ENCODE data around the gene LIN28B.
"Not testable (repeated sequence)": the region's sequence is repeated elsewhere in the genome, so short reads cannot be mapped to it uniquely, and the experiment has no call there.

Gene LIN28B

DNA sequence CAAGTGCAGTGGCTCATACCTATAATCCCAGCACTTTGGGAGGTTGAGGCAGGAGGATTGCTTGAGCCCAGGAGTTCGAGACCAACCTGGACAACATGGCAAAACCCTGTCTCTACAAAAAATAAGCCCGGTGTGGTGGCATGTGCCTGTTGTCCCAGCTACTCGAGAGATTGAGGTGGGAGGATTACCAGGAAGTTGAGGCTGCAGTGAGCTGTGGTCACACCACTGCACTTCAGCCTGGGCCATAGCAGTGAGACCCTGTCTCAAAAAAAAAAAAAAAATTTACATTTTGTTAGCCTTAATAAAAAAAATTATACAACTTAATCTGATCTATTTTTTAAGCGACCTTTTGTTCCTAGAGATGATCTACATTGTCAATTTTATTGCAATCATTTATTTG lies 56.6 kb downstream of the LIN28B start:
- DNase-seq (ENCODE audit: low read depth in 2 of 2): not testable (repeated sequence)

DNA sequence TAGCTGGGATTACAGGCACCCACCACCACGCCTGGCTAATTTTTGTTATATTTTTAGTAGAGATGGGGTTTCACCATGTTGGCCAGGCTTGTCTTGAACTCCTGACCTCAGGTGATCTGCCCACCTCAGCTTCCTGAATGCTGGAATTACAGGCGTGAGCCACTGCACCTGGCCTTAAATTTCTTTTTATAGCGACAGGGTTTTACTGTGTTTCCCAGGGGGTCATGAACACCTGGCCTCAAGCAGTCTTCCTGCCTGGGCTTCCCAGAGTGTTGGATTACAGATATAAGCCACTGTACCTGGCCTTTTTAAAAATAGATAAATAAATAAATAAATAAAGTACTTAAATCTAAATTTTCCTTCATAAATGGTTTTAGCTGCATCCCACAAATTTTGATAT lies 57.5 kb downstream of the LIN28B start:
- no peak for DNase-seq (ENCODE audit: low read depth in 2 of 2)

DNA sequence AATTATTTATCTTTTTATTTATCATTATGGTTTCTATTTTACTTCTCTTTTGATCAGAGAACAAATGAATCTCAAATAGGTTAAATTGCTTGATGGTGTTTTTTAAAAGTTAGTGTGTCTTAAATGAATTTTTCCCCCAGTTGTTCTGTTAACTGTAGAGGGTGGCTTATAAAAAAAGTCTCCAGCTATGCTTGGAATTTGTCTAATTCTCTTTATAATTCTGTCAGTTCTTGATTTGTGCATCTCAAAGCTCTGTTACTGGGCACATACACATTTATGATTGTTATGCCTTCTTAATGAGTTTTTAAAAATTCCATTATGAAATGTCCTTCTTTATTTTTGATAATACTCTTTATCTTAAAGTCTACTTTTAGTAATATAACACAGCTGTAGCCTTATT lies 58.0 kb downstream of the LIN28B start:
- DNase-seq (ENCODE audit: low read depth in 2 of 2): no peak

DNA sequence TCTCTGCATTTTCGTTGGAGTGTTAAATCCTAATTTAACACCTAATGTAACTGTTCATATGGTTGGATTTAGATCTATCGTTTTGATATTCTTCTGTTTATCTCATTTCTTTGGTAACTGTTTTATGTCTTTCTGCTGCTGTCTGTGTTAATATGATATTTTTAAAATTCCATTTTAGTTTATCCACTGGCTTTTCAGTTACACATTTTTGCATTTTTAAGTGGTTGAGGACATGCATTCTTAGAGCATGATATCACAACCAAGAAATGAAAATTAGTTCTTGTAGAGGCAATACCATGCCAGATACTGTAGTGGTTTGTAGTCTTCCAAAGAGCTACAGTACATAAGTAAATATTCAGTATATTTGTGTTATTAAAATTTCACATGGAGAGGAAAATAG lies 58.6 kb downstream of the LIN28B start:
- no peak for DNase-seq (ENCODE audit: low read depth in 2 of 2)

DNA sequence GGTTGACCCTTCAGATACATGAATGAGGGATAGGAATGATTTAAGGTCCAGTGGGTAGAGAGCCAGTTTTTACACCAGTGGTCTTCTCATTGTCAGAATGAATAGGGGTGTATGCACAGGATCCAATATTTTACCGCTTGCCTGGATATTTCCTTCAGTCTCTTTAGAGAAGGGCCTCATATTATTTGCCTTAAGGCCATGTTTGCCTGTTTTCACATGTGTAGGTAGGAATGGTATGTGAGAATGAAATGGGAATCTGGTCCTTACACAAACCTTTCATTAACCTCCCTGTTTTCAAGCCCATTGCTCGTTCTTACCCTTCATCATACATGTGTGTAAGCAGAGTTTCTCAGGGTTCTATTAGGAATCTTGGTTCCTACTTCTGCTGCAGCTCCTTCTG lies 62.4 kb downstream of the LIN28B start:
- no peak for DNase-seq (ENCODE audit: low read depth in 2 of 2)

DNA sequence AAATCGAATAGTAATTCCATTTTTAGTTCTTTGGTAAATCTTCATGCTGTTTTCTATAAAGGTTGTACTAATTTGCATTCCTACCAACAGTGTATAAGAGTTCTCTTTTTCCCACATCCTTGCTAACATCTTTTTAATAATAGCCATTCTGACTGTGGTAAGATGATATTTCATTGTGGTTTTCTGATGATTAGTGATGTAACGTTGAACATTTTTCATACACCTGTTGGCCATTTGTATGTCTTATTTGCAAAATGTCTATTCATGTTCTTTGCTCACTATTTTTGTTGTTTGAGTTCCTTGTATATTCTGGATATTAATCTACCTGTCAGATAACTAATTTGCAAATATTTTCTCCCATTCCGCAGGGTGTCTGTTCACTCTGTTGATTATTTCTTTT lies 64.5 kb downstream of the LIN28B start:
- no peak for DNase-seq (ENCODE audit: low read depth in 2 of 2)

DNA sequence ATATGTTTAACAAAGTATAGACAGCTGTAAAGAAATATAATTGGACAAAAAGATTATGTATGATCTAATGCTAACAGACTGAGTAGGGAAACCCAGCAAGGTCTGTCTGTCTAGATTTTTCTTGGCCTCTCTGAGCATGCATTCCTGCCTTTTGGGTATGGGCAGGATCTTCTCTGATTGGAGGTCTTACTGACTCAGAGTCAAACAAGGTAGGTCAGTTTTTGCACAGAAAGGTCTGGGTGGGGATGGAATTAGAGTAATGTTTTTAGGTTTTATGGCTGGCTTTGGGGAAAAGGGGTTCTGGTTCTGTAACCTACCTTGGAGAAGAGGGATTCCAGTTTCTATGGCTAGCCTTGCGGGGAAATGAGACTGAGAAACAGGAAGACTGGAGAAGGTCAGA lies 65.5 kb downstream of the LIN28B start:
- DNase-seq (ENCODE audit: low read depth in 2 of 2): no peak

DNA sequence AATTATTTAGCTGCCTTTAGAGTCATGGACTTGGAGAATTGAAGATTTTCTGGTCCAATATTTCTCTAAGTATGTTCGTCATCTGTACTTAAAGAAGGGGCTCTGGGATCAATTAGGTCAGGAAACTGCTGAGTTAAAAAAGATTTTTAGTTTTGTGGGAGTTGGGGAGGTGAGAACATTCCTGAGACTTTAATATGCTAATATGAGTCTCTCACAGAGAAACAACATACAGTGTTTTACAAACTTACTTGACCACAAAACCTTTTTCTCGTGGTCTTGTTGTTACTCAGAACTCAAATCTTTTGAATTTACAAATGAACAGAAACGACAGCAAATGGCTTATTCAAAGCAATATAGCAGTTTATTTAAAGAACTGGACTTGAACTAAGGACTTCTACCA lies 67.9 kb downstream of the LIN28B start:
- DNase-seq (ENCODE audit: low read depth in 2 of 2): no peak

DNA sequence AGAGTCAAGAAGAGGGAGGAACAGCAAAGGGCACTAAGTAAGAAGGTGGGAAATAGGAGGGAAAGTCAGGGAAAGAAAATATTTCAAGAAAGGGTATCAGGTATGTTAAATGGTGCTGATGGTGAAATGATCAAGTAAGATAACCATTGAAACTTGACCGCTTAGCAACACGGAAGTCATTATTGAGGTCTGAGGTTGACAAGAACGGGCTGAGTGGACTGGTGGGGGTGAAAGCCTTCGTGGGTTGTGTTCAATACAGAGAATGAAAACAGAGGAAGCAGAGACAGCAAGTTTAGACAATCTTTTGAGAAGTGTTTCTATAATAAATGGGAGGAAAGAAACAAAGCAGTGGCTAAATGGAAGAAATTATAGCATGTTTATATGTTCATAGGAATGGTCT lies 72.0 kb downstream of the LIN28B start:
- no peak for DNase-seq (ENCODE audit: low read depth in 2 of 2)

DNA sequence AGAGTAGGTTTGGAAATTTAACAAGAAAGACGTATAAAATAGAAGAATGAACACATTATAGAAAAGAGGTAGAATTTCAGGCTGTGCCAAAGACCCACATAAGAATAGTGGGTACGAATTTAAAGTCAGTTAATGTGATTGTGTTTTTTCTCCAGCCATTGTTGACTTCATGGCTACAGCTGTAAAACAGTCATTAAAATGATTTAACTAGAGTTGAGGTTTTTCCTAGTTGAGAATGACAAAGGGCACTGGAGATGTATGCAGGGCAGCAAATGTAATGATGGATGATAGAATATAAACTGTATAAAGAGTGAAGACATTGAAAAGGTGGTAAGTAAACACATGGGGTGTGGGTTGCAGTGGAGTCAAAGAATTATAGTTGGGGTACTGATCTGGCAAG lies 72.7 kb downstream of the LIN28B start:
- DNase-seq (ENCODE audit: low read depth in 2 of 2): no peak

DNA sequence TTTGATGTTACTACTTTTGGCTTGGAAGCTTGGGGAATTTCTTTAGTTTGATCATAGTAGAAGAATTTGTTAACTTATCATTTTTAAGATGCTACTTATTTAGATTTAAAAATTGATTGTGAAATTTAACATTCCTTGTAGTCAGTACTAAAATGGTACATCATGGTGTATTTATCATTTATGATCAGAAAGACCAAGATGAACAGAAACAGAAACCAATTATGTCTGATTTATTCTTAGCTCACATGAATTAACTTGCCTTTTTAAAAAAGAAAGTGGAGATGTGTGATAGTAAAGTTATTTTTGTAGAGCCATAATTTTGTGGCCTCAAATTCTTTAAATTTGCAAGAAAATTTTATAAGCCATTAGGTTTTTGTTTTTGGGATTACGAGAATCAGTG lies 77.6 kb downstream of the LIN28B start:
- no peak for DNase-seq (ENCODE audit: low read depth in 2 of 2)

DNA sequence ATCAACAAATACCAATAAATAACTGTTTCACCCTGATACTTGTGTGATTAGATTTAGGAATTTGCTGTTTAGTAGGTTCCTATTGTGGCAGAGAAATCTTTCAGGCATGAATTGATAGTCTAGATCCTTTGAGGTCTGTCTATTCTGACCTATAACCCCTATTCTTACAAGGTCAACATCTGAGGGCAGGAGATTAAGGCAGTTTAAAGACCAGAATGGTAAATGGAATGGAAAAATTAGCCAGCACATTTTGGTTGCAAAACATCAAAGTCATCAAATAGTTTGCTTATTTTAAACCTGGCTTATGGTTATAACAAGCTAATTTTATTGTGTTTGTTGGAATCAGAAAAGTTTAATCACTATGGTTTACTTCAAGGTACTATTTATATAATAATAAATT lies 78.4 kb downstream of the LIN28B start:
- no peak for DNase-seq (ENCODE audit: low read depth in 2 of 2)

DNA sequence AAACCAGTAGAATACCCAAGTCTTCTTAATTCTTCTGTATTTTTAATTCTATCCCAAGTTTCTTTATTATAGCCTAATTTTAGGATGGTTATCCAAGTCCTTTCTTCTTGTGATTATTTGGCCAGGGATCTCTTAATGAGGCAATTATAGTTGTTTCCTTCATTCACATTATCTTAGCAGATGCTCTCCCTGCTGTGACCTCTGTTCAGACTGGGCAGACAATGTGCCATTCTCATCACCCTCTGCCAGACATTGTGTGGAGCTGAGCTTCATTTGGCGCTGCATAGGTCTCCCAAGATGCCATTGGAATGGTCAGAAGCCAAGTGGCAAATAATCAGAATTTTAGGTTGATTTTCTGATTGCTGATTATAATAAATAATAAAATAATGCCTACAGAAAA lies 79.4 kb downstream of the LIN28B start:
- no peak for DNase-seq (ENCODE audit: low read depth in 2 of 2)

DNA sequence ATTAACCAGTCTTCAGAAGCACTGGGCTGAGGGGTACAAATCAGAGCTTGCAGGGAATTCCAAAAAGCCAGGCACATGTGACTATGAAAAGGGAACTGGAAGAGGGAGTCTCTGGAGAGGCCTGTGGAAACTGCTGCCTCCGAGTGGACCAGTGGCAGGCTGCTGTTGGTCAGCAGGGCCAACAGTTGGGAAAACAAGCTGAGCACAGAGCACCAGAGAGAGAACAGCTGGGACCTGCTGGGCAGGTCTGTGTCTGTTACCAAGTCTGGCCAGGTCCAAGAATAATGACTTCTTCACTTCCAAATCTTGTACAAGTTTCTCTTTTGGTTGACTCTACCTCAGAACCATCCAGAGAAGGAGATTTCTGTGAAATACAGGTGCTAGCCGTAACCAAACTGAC lies 81.4 kb downstream of the LIN28B start:
- no peak for DNase-seq (ENCODE audit: low read depth in 2 of 2)

DNA sequence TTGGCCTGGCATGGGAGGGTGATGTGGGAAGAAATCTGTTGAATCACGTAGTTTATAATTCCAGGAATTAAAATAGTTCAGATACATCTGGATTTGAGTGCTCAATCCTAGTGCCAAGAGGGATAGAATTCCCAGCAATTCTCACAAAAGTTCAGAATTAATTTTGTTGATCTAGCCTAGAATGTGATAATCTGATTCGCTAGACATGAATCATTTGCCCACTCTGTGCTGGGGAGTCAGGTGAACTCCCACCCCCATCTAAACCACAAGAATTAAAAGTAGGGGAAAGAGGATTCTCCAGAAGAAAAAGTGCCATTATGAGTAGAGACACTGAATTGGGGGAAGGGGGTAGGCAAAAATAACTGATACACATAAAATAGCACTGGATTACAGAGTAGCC lies 85.0 kb downstream of the LIN28B start:
- no peak for DNase-seq (ENCODE audit: low read depth in 2 of 2)

DNA sequence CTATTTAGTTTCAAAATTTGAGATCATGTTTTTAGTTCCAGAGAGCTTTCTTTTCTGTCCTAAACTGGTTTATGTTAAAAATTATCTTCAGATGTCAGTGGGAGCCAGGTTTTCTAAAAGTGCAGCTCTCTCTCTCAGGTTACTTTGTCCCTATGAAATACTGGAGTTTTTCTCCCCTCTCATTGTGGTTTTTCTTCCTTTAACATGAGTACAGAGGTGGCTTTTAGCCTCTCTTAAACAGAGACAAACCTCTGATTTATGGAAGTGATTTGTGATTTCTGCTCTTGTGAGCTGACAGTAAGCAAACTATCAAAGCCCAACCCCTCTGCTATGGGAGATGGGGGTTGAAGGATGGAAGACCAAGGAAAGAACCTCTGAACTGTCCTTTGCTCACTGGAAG lies 85.7 kb downstream of the LIN28B start:
- no peak for DNase-seq (ENCODE audit: low read depth in 2 of 2)

DNA sequence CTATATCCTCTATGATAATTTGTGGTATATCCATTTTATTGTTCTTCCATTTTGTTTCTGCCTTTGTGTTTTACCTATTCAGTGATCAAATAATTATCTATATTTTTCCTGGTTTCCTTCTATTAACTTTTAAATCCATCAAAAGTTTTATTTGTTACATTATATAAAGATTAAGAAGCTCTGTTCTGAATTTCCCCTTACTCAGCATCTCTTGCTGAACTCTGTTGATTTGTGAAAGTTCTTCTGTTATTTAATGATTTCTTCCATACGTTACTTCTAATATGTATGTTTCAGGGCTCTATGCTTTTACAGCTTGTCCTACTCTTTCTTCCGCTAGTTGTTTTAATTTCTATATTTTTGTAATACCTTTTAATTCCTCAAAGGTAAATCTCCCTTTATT lies 87.1 kb downstream of the LIN28B start:
- no peak for DNase-seq (ENCODE audit: low read depth in 2 of 2)

DNA sequence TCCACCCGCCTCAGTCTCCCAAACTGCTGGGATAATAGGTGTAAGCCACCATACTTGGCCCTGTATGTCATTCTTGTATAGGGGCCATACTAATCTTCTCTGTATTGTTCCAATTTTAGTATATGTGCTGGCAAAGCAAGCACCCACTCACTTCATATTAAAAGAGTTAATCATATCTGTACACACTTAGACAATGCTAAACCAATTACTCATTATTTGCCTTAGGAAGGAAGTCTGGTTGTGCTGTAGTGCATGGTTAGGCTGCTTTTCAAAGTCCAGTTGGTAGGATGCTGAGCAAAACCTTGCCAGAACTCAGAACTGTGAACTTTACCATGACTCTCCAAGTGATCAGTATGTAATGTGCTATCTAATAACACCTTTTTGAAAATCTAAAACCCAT lies 88.6 kb downstream of the LIN28B start:
- no peak for DNase-seq (ENCODE audit: low read depth in 2 of 2)

DNA sequence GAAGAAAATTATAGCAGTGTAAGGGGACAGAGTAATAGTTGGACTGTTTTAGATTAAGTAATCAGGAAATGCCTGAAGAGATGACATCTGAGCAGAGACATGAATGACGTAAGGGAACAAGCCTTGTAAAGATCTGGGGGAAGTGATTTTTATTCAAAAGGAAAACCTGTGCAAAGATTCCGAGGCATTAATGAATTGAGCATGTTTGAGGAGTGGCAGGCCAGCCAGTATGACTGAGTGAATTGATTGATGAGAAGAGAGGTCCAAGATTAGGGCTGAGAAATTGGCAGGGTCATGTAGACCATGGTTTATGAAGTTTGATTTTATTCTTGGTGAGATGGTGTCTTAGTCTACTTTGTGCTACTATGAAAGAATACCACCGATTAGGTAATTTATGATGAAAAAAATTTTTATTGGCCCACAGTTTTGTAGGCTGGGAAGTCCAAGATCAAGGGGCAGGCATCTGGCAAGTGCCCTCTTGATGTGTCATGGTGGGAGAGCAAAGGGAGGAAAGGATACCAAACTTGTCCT lies 95.1 kb downstream of the LIN28B start:
- DNase-seq (ENCODE audit: low read depth in 2 of 2): no peak

DNA sequence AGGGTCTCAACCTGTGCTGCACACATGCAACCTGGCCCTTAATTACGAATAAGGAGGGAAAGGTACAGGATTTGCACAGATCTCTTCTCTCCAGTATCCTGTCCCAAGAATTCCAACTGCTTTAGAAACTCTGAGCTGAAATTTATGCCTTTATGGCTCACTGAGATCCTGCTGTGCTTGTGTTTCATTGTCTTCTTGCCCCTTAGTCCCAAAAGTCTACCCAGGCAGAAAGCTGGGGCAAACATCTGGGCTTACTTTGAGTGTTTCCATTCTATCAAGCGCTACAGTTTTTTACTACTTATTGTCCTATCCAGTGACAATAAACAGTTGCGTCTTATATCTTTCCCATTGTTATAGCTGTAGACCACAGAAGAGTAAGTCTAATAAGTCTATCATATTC lies 99.7 kb downstream of the LIN28B start:
- no peak for DNase-seq (ENCODE audit: low read depth in 2 of 2)

DNA sequence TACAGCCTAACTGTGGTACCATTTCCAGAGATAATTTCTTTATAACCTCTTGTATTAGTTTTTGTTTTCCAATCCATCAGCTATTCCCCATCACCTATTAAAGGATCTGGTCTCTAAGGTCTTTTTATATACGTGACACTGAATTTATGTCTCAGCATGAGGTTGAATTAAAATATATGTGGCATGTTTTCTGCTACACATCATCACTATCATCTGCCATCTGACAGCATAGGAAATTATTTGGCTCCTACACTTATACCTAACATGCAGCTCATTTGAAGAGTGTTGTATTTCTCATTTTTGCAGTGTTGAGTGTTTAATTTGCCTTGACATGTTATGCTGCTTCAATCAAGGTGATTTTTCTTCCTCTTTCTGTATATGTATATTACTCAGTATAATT lies 100.3 kb downstream of the LIN28B start:
- no peak for DNase-seq (ENCODE audit: low read depth in 2 of 2)

DNA sequence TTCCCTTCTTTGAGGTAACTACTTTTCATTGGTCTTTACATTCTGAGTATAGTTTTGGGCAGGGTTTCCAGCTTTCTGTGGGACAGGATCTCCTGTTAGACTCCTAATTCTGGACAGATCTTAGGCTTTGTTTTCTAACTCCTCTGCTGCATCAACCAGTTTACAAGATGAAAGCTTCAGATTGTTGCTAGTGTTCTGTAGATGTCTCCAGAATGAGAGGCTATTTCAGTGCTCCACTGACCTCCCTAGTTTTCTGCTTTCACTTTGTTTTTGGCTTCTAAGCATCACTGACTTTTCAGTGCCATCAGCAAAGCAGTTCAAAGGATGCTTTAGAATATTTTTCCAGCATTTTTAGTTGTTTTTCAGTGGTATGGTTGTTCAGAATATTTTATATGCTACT lies 101.4 kb downstream of the LIN28B start:
- DNase-seq (ENCODE audit: low read depth in 2 of 2): no peak

DNA sequence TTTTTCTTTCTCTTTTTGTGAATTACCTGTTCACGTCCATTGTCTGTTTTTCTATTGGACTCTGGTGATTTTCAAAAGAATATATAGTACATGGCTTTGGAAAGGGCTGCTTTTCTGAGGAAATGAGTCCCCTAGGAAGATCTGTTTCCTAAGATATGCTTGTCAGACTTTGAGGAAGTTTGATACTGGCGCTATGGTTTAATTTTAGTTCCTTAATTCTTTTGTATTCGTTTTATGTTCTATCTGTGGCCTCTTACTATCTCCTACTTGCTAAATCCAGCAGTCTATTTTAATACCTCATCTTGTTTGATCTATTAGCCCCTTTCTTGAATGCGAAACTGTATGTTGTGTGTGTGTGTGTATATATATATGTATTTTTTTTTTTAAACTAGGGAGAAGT lies 101.9 kb downstream of the LIN28B start:
- DNase-seq (ENCODE audit: low read depth in 2 of 2): no peak

DNA sequence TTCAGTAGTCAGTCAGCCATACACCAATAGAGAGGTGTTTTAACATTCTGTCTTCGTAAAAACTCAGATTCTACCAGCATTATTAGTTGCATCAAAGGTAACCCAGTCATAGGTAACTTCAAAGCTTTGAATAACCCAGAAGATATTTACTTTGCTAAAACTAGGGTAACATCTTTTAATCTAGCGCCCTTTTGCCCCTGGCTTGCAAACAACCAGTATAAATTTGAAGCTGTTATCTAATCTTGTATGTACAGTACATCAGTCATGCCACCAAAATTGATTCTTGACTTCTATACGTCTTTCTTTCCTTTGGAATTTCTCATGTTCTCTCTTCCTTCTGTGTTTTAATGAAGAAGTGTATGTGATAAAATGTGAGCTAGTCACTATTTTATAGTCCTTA lies 109.3 kb downstream of the LIN28B start:
- DNase-seq (ENCODE audit: low read depth in 2 of 2): no peak

DNA sequence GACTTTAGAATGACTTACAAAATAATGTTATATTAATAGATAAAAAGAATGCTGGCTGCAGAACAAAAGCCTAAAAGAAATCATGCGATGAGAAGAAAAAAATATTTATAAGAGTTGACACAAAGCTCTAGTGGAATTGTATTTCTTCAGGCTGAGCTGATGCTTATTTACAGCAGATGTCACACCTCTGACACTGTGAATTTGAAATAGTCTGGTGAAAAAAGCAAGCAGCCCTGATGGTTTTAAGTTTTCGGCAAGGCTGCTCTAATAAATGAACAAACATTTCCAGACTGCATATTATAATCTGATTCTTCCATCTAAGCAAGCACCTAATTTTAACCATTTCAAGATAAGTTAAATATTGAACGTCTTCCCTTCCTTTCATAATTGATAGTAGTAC lies 109.9 kb downstream of the LIN28B start:
- no peak for DNase-seq (ENCODE audit: low read depth in 2 of 2)
